Testis (tissue), 2 donors: ENCODE results near the gene IQCH.

Experiments
- POLR2A ChIP-seq: fragments of 450-650 bp; IDR thresholded peaks from one replicate; pipeline ENCODE4 v1.6.1; 2017; ENCODE audit warnings: antibody characterized with exemption, mild to moderate bottlenecking, moderate library complexity
- TF ChIP-seq, protein P1 (sequence below), 3 experiments: fragments of 450-650 bp in 2 of 3; fragments of 200-600 bp in 1 of 3; sonication (generic) in 1 of 3; IDR thresholded peaks; one replicate each; pipeline ENCODE4 v1.5.1; 2016 to 2019; ENCODE audit warnings: antibody characterized with exemption in 3 of 3, mild to moderate bottlenecking in 2 of 3, moderate library complexity in 1 of 3

DNA sequence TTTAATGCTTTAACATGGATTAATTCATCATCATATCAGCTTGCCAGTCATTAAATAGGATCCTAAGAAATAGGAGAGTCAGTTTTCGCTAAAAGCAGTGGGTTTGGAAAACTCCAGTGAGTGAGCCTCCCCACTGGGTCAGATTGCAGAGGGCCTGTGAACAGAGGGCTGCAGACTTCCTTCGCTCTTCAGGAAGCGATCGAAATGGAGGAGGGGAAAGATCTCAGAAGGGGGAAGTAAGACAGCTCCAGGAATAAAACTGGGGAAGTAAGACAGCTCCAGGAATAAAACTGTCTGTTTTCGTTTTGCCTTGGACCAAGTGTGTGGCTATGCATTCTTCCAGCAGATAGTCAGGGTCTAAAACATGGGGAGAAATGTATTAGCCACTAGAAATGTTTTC, 141.5 kb downstream of the IQCH start:
- TF ChIP-seq, protein P1, sequence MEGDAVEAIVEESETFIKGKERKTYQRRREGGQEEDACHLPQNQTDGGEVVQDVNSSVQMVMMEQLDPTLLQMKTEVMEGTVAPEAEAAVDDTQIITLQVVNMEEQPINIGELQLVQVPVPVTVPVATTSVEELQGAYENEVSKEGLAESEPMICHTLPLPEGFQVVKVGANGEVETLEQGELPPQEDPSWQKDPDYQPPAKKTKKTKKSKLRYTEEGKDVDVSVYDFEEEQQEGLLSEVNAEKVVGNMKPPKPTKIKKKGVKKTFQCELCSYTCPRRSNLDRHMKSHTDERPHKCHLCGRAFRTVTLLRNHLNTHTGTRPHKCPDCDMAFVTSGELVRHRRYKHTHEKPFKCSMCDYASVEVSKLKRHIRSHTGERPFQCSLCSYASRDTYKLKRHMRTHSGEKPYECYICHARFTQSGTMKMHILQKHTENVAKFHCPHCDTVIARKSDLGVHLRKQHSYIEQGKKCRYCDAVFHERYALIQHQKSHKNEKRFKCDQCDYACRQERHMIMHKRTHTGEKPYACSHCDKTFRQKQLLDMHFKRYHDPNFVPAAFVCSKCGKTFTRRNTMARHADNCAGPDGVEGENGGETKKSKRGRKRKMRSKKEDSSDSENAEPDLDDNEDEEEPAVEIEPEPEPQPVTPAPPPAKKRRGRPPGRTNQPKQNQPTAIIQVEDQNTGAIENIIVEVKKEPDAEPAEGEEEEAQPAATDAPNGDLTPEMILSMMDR (IDR thresholded peaks at IDR 0.05), result no peak
- TF ChIP-seq POLR2A, result no peak
